AG08395 (cell line): ENCODE data around the gene POLD4.

Experiments used
- DNase-seq: peaks from one replicate; pipeline ENCODE4 v3.0.0; 2012; ENCODE audit warnings: mixed read lengths, low spot score

POLD4 gene

GRCh38 chr11:67316882-67317204 lies 36.5 kb downstream of the POLD4 start:
- no peak for DNase-seq

- no peak for DNase-seq
These were observed 37.9 kb downstream of the POLD4 start for GRCh38 chr11:67315325-67315909.

GRCh38 chr11:67314218-67314617 lies 39.1 kb downstream of the POLD4 start:
- DNase-seq, result no peak

- DNase-seq, result no peak
These were observed 40.0 kb downstream of the POLD4 start for GRCh38 chr11:67313125-67313890.

GRCh38 chr11:67312187-67313021 lies 40.9 kb downstream of the POLD4 start:
- no peak for DNase-seq

GRCh38 chr11:67311556-67312082 lies 41.7 kb downstream of the POLD4 start:
- no peak for DNase-seq

- DNase-seq, result no peak
These were observed 42.2 kb downstream of the POLD4 start for GRCh38 chr11:67311051-67311555.

- no peak for DNase-seq
These were observed 42.9 kb downstream of the POLD4 start for GRCh38 chr11:67310246-67311050.

GRCh38 chr11:67309661-67310061 lies 43.7 kb downstream of the POLD4 start:
- no peak for DNase-seq

GRCh38 chr11:67309166-67309565 lies 44.2 kb downstream of the POLD4 start:
- DNase-seq, result no peak

GRCh38 chr11:67308031-67308866 lies 45.1 kb downstream of the POLD4 start:
- no peak for DNase-seq

- DNase-seq, result no peak
These were observed 45.8 kb downstream of the POLD4 start for GRCh38 chr11:67307545-67308001.

- no peak for DNase-seq
These were observed 46.4 kb downstream of the POLD4 start for GRCh38 chr11:67306769-67307544.

GRCh38 chr11:67304511-67305113 lies 48.7 kb downstream of the POLD4 start:
- DNase-seq, result no peak

GRCh38 chr11:67303835-67304411 lies 49.4 kb downstream of the POLD4 start:
- DNase-seq, result peak; percentile 12

GRCh38 chr11:67303132-67303834 lies 50.1 kb downstream of the POLD4 start, which contains the start of gene SSH3:
Gene SSH3 (plus strand): TSS chr11:67303530. CDS start chr11:67303626, 96 bp downstream.
- peak; percentile 73 for DNase-seq

- DNase-seq, result no peak
These were observed 50.7 kb downstream of the POLD4 start for GRCh38 chr11:67302571-67303131.

- peak; percentile 46 for DNase-seq
These were observed 51.3 kb downstream of the POLD4 start for GRCh38 chr11:67301951-67302516.
